CD4-positive, alpha-beta T cell (primary cell): Measurements from ENCODE around the gene HDAC4. TPM values are rescaled to one million over a fixed set of nuclear protein-coding genes. Genes with fewer than 3 reads are reported as not detected.

Experiments used
- ATAC-seq: fragments of 200-7000 bp; cut with Tn5 transposase; one replicate; pipeline ENCODE4 v1.10.0; 2022; ENCODE audit warnings: mild to moderate bottlenecking; ENCODE audit not compliant: poor library complexity
- CTCF ChIA-PET: fragments of 350-600 bp; sonication (Branson Sonifier 250); formaldehyde crosslinking; loops from one replicate; lab custom pipeline; 2021; ENCODE audit warnings: antibody characterized with exemption, inconsistent platforms; lab: Charles Lee
- POLR2A ChIA-PET: fragments of 350-600 bp; sonication (Branson Sonifier 250); formaldehyde crosslinking; loops from one replicate; lab custom pipeline; 2021; ENCODE audit warnings: antibody characterized with exemption, inconsistent platforms; lab: Charles Lee
- DNase-seq, 14 experiments: peaks; one replicate each; pipeline ENCODE4 v3.0.0-alpha.2; 2013 to 2020; ENCODE audit warnings: mixed read lengths in 2 of 14
- H3K27ac ChIP-seq, 2 donors: one replicate each; pipeline versions ENCODE4 v1.5.1 to v1.7.0; 2013; ENCODE audit warnings: low read length in 2 of 2, low read depth in 1 of 2, mild to moderate bottlenecking in 1 of 2
- H3K27me3 ChIP-seq, 2 experiments: 1 replicate in 1 of 2; 2 replicates in 1 of 2; pipeline versions ENCODE4 v1.6.1 to v1.7.0; 2013; ENCODE audit warnings: low read length in 2 of 2, control low read depth in 1 of 2, mild to moderate bottlenecking in 1 of 2, moderate library complexity in 1 of 2; ENCODE audit not compliant: insufficient read depth in 2 of 2, control insufficient read depth in 1 of 2
- H3K36me3 ChIP-seq: one replicate; pipeline ENCODE4 v1.6.1; 2013; ENCODE audit warnings: low read length, control low read depth; ENCODE audit not compliant: insufficient read depth
- H3K4me1 ChIP-seq: one replicate; pipeline ENCODE4 v1.6.1; 2013; ENCODE audit warnings: low read length, control low read depth; ENCODE audit not compliant: insufficient read depth
- H3K4me3 ChIP-seq: one replicate; pipeline ENCODE4 v1.5.1; 2013; ENCODE audit warnings: mild to moderate bottlenecking, low read length, moderate library complexity
- H3K9me3 ChIP-seq, 2 experiments: 1 replicate in 1 of 2; 2 replicates in 1 of 2; pipeline versions ENCODE4 v1.6.1 to v1.7.0; 2013; ENCODE audit warnings: low read length in 2 of 2, mild to moderate bottlenecking in 2 of 2, control low read depth in 1 of 2, moderate library complexity in 1 of 2; ENCODE audit not compliant: control insufficient read depth in 1 of 2, insufficient read depth in 1 of 2
- H3K27ac Mint-ChIP-seq: one replicate; pipeline ENCODE4 v1.8.0; 2020; ENCODE audit warnings: mixed read lengths
- H3K27me3 Mint-ChIP-seq: one replicate; pipeline ENCODE4 v1.8.0; 2021; ENCODE audit warnings: mixed read lengths
- H3K36me3 Mint-ChIP-seq: one replicate; pipeline ENCODE4 v1.8.0; 2021; ENCODE audit warnings: low read depth, mixed read lengths
- H3K4me1 Mint-ChIP-seq: one replicate; pipeline ENCODE4 v1.8.0; 2021; ENCODE audit warnings: low read depth, mixed read lengths
- H3K4me3 Mint-ChIP-seq: one replicate; pipeline ENCODE4 v1.8.0; 2020; ENCODE audit warnings: mild to moderate bottlenecking, mixed read lengths
- H3K9me3 Mint-ChIP-seq: one replicate; pipeline ENCODE4 v1.8.0; 2020; ENCODE audit warnings: mixed read lengths
- intact Hi-C, 2 experiments: fragments of 100-400 bp; cut with DNase I in 1 of 2; cut with micrococcal nuclease in 1 of 2; formaldehyde crosslinking; loops; one replicate each; pipeline versions ENCODE4 v1.15.1 to v1.9.0; 2023 to 2025; cut with DNase I, micrococcal nuclease
- total RNA-seq, 174 experiments: library from RNA in 2 of 174; stranded (reverse) in 2 of 174; gene quantifications; one replicate each; pipeline ENCODE4 v1.2.3 and lab custom pipeline; 2021 to 2026
- TF ChIP-seq, protein P1 (sequence below): fragments of 200-600 bp; IDR thresholded peaks from one replicate; pipeline ENCODE4 v1.8.0; 2022; ENCODE audit warnings: antibody characterized with exemption, mild to moderate bottlenecking

HDAC4 gene
- total RNA-seq, 2 experiments from 2014 or later, result 45.3 to 49.2 TPM

DNA sequence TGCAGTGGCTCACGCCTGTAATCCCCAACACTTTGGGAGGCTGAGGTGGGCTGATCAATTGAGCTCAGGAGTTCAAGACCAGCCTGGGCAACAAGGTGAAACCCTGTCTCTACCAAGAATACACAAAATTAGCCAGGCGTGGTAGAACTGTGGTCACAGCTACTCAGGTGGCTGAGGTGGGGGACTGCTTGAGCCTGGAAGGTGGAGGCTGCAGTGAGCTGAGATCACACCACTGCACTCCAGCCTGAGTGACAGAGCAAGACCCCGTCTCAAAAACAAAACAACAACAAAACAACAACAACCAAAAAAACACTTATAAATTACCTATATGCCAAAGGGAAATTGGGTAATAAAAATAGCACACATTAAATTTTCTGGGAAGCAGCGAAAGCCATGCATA, 141.6 kb downstream of the HDAC4 start:
- Histone ChIP-seq H3K4me3 (peak overlapping the region; percentile 45), H3K4me1 (peaks cover 64% of the 10 kb centered on the region), H3K27me3 (no peaks in the 10 kb centered on the region), H3K9me3 (peaks cover 0 to 4% of the 10 kb centered on the region in 2 experiments), H3K27ac (peak overlapping the region in 1 of 2 donors; percentile 76), H3K36me3 (peaks cover 14% of the 10 kb centered on the region)
- intact Hi-C loops, result loop anchor here in 1 of 2 experiments (5.0 kb wide), 2 partner anchors 37 to 38 kb away; no protein-coding TSS in a partner anchor
- peak overlapping the region; percentile 61 for H3K4me3 Mint-ChIP-seq
- DNase-seq, result peak in 1 of 14 experiments; percentile 4
- peaks cover 88% of the 10 kb centered on the region for H3K4me1 Mint-ChIP-seq
- peak overlapping the region; percentile 85 for H3K27ac Mint-ChIP-seq
- no peak for ATAC-seq
- peaks cover 13% of the 10 kb centered on the region for H3K36me3 Mint-ChIP-seq
- no peaks in the 10 kb centered on the region for H3K27me3 Mint-ChIP-seq
- ChIA-PET CTCF (interaction anchor here (1.2 kb wide), 1 partner anchor 9 kb away, joined by 3 read pairs; no protein-coding TSS in a partner anchor), POLR2A (interaction anchor here (0.8 to 1.7 kb wide), 2 partner anchors 27 to 142 kb away, joined by 3 to 5 read pairs; partner anchors contain the start of gene HDAC4)
- H3K9me3 Mint-ChIP-seq, result peaks cover 8% of the 10 kb centered on the region
- TF ChIP-seq, protein P1, sequence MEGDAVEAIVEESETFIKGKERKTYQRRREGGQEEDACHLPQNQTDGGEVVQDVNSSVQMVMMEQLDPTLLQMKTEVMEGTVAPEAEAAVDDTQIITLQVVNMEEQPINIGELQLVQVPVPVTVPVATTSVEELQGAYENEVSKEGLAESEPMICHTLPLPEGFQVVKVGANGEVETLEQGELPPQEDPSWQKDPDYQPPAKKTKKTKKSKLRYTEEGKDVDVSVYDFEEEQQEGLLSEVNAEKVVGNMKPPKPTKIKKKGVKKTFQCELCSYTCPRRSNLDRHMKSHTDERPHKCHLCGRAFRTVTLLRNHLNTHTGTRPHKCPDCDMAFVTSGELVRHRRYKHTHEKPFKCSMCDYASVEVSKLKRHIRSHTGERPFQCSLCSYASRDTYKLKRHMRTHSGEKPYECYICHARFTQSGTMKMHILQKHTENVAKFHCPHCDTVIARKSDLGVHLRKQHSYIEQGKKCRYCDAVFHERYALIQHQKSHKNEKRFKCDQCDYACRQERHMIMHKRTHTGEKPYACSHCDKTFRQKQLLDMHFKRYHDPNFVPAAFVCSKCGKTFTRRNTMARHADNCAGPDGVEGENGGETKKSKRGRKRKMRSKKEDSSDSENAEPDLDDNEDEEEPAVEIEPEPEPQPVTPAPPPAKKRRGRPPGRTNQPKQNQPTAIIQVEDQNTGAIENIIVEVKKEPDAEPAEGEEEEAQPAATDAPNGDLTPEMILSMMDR, result no peak

DNA sequence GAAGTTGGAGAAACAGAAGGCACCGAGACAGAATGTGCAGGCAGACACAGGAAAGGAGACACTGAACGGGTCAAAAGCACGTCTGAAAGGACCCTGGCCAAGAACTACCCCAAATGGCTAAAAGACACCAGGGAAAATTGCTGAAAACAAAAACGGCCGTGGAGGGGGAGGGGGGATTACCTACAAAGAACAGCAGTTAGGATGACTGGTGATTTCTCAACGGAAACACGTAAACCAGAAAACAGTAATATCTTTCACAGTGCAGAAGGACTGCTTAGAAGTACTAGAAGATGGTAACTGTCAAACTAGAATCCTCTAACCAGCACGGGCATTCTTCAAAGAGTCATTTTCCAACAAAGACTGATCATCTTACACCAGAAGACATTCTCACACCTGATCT, 142.6 kb downstream of the HDAC4 start:
- H3K4me3 Mint-ChIP-seq, result peak overlapping the region; percentile 62

DNA sequence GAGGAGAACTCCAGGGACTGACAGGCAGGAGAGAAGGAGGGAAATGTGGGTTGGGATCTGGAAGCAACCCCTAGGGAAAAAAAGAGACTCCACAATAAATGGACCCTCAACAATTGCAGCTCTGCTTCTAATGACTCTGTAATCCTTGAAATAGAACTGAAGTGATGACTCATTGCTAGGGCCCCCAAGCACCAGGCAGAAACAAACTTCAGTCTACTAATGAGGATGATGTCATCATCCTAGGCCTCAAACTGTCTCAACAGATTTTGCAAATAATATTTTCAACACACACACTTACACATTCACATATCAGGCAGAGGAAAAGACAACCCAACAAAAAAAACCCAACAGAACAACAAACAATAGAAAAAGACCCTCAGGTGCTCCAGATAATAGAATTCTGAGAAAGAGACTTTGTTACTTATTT, 143.3 kb downstream of the HDAC4 start:
- Histone ChIP-seq H3K4me3 (no peak overlapping the region), H3K36me3 (peaks cover 14% of the 10 kb centered on the region), H3K27ac (no peak overlapping the region), H3K4me1 (peaks cover 61% of the 10 kb centered on the region), H3K27me3 (no peaks in the 10 kb centered on the region), H3K9me3 (peaks cover 0 to 4% of the 10 kb centered on the region in 2 experiments)
- DNase-seq (peak in 3 of 14 experiments; percentile 47 to 59 (median 48)), ATAC-seq (peak; percentile 35)
- peaks cover 94% of the 10 kb centered on the region for H3K4me1 Mint-ChIP-seq
- peaks cover 19% of the 10 kb centered on the region for H3K36me3 Mint-ChIP-seq
- intact Hi-C loops, result loop anchor here in 1 of 2 experiments (5.0 kb wide), 2 partner anchors 35 to 40 kb away; no protein-coding TSS in a partner anchor
- H3K4me3 Mint-ChIP-seq, result peak overlapping the region; percentile 62
- ChIA-PET CTCF (interaction anchor here (1.4 kb wide), 1 partner anchor 10 kb away, joined by 6 read pairs; no protein-coding TSS in a partner anchor), POLR2A (interaction anchor here (1.0 kb wide), 1 partner anchor 25 kb away, joined by 3 read pairs; no protein-coding TSS in a partner anchor)
- no peaks in the 10 kb centered on the region for H3K27me3 Mint-ChIP-seq
- H3K9me3 Mint-ChIP-seq, result peaks cover 8% of the 10 kb centered on the region
- H3K27ac Mint-ChIP-seq, result peak overlapping the region; percentile 85
- TF ChIP-seq, protein P1, result no peak

More for the DNA sequence above, 142.6 kb downstream of the HDAC4 start:
- Mint-ChIP-seq H3K9me3 (peaks cover 8% of the 10 kb centered on the region), H3K4me1 (peaks cover 89% of the 10 kb centered on the region), H3K27ac (peak overlapping the region; percentile 85), H3K27me3 (no peaks in the 10 kb centered on the region), H3K36me3 (peaks cover 13% of the 10 kb centered on the region)
- H3K36me3 ChIP-seq, result peaks cover 14% of the 10 kb centered on the region
- ChIA-PET POLR2A (interaction anchor here (1.0 kb wide), 1 partner anchor 26 kb away, joined by 3 read pairs; no protein-coding TSS in a partner anchor), CTCF (interaction anchor here (1.2 to 1.4 kb wide), 2 partner anchors 9 to 10 kb away, joined by 3 to 6 read pairs; no protein-coding TSS in a partner anchor)
- ATAC-seq (peak; percentile 27), DNase-seq (peak in 2 of 14 experiments; percentile 4 to 39)
- TF ChIP-seq, protein P1, result no peak
- H3K27me3 ChIP-seq, result no peaks in the 10 kb centered on the region
- no peak overlapping the region for H3K4me3 ChIP-seq
- peaks cover 64% of the 10 kb centered on the region for H3K4me1 ChIP-seq
- H3K27ac ChIP-seq, result no peak overlapping the region
- H3K9me3 ChIP-seq, result peaks cover 0 to 4% of the 10 kb centered on the region in 2 experiments
- intact Hi-C loops, result loop anchor here in 1 of 2 experiments (5.0 kb wide), 2 partner anchors 36 to 39 kb away; no protein-coding TSS in a partner anchor
